ENCODE data around the gene CRLF3. TPM values are rescaled to one million over a fixed set of nuclear protein-coding genes. Genes with fewer than 3 reads are reported as not detected.

Gene CRLF3
- total and polyA plus RNA-seq, 2 of the 4 experiments (the other 2 are of a cell fraction), result 6.1 to 15.2 TPM

- H2BK120ac ChIP-seq (ENCODE audit: low read depth, low read length), result no peak overlapping the region
- H3K9me1 ChIP-seq (ENCODE audit: insufficient read depth, low read length), result peaks cover 10% of the 10 kb centered on the region; the same call in 1 of the 2 replicates
- no peak overlapping the region for H3K4me3 ChIP-seq (ENCODE audit: insufficient read depth, low read depth, low read length)
- H3K4ac ChIP-seq (ENCODE audit: low read depth, low read length), result no peak overlapping the region
- peaks cover 25 to 59% of the 10 kb centered on the region in 2 experiments for H3K79me1 ChIP-seq (ENCODE audit: low read depth in 1 of 2, low read length in 2 of 2)
- peaks cover 3% of the 10 kb centered on the region for H3K4me1 ChIP-seq (ENCODE audit: control insufficient read depth, insufficient read depth, low read length)
- no peak overlapping the region for H3K14ac ChIP-seq (replicated peaks; ENCODE audit: low read depth, low read length)
- H3K9me3 ChIP-seq (ENCODE audit: control insufficient read depth, insufficient read depth, low read length), result no peaks in the 10 kb centered on the region
- no peak overlapping the region for H2AK9ac ChIP-seq (replicated peaks; ENCODE audit: low read depth, low read length, poor library complexity)
- 100% methylated on average over 2 of the region's 9 CpGs; no CpG with 5 or more reads in 1 of the 2 experiments for WGBS, 2 experiments (ENCODE audit: extremely low coverage in 2 of 2, insufficient read length in 1 of 2)
- dilution Hi-C loops (cut with HindIII; ENCODE audit: low sequenced_read_pairs, unreplicated experiment) (no loop called here), intact Hi-C loops (cut with micrococcal nuclease) (no loop called here), in situ Hi-C loops (cut with MboI; ENCODE audit: low sequenced_read_pairs) (no loop called here)
- ATAC-seq (ENCODE audit: low read depth) (no peak), DNase-seq (no peak)
- no peak overlapping the region for H4K91ac ChIP-seq (ENCODE audit: insufficient read depth, low read depth, low read length)
- ChIA-PET CTCF (interaction anchor here (0.7 kb wide), 1 partner anchor 1303 kb away, joined by 3 read pairs; no protein-coding TSS in a partner anchor), POLR2A (ENCODE audit: unreplicated experiment) (no interaction called here)
- no peaks in the 10 kb centered on the region for H3K27me3 ChIP-seq (ENCODE audit: control insufficient read depth, insufficient read depth, low read length)
- no peak overlapping the region for H3K56ac ChIP-seq (ENCODE audit: extremely low read depth, insufficient read depth, low read length)
- H3K27ac ChIP-seq (ENCODE audit: insufficient read depth, low read length), result no peak overlapping the region
- H4K20me1 ChIP-seq (ENCODE audit: insufficient read depth, low read length), result peaks cover 5% of the 10 kb centered on the region; the same call in 1 of the 2 replicates
- H2AFZ ChIP-seq (replicated peaks; ENCODE audit: low read length, poor library complexity), result no peak overlapping the region
- no peak overlapping the region for H2AK5ac ChIP-seq (ENCODE audit: low read depth, low read length)
- no peak overlapping the region for H3K9ac ChIP-seq (ENCODE audit: low read depth, low read length)
- H2BK5ac ChIP-seq (ENCODE audit: low read depth, low read length, poor library complexity, severe bottlenecking), result no peak overlapping the region
- H3K23ac ChIP-seq (ENCODE audit: low read depth, low read length), result no peak overlapping the region
- no peak overlapping the region for H3K4me2 ChIP-seq (ENCODE audit: low read depth, low read length)
- H3K36me3 ChIP-seq (ENCODE audit: control insufficient read depth, insufficient read depth, low read length), result peaks cover 2% of the 10 kb centered on the region; the same call in 1 of the 2 replicates
- no peak overlapping the region for H4K8ac ChIP-seq (ENCODE audit: low read depth in 2 of 2, low read length in 2 of 2)
- H2BK20ac ChIP-seq (ENCODE audit: low read depth, low read length), result no peak overlapping the region
- no peak overlapping the region for H2BK15ac ChIP-seq (ENCODE audit: low read depth, low read length)
- H4K5ac ChIP-seq (ENCODE audit: low read depth, low read length), result no peak overlapping the region
- no TSS peak for BruUV-seq (replicated peaks)
- TF ChIP-seq, protein P1, sequence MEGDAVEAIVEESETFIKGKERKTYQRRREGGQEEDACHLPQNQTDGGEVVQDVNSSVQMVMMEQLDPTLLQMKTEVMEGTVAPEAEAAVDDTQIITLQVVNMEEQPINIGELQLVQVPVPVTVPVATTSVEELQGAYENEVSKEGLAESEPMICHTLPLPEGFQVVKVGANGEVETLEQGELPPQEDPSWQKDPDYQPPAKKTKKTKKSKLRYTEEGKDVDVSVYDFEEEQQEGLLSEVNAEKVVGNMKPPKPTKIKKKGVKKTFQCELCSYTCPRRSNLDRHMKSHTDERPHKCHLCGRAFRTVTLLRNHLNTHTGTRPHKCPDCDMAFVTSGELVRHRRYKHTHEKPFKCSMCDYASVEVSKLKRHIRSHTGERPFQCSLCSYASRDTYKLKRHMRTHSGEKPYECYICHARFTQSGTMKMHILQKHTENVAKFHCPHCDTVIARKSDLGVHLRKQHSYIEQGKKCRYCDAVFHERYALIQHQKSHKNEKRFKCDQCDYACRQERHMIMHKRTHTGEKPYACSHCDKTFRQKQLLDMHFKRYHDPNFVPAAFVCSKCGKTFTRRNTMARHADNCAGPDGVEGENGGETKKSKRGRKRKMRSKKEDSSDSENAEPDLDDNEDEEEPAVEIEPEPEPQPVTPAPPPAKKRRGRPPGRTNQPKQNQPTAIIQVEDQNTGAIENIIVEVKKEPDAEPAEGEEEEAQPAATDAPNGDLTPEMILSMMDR (conservative IDR thresholded peaks at IDR 0.05; ENCODE audit: low read depth, low read length), result no peak
- TF ChIP-seq NFE2L2 (IDR thresholded peaks at IDR 0.05; ENCODE audit: low read depth, low read length), result no peak
- no peak for TF ChIP-seq RFX5 (IDR thresholded peaks at IDR 0.05; ENCODE audit: low read depth, low read length)
- no peak for TF ChIP-seq MAZ (IDR thresholded peaks at IDR 0.05; ENCODE audit: borderline replicate concordance, low read depth, low read length)
- TF ChIP-seq FOS (IDR thresholded peaks at IDR 0.05; ENCODE audit: low read depth, low read length), result no peak
- no peak for TF ChIP-seq MXI1 (IDR thresholded peaks at IDR 0.05; ENCODE audit: borderline replicate concordance, low read depth, low read length)
- no peak for TF ChIP-seq RAD21 (IDR thresholded peaks at IDR 0.05; ENCODE audit: low read length)
- TF ChIP-seq, protein P2, sequence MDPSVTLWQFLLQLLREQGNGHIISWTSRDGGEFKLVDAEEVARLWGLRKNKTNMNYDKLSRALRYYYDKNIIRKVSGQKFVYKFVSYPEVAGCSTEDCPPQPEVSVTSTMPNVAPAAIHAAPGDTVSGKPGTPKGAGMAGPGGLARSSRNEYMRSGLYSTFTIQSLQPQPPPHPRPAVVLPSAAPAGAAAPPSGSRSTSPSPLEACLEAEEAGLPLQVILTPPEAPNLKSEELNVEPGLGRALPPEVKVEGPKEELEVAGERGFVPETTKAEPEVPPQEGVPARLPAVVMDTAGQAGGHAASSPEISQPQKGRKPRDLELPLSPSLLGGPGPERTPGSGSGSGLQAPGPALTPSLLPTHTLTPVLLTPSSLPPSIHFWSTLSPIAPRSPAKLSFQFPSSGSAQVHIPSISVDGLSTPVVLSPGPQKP (IDR thresholded peaks at IDR 0.05; ENCODE audit: borderline replicate concordance, low read depth, low read length), result no peak
- no peak for TF ChIP-seq CEBPB (IDR thresholded peaks at IDR 0.05; ENCODE audit: low read depth, low read length)
- TF ChIP-seq BHLHE40 (IDR thresholded peaks at IDR 0.05; ENCODE audit: low read depth, low read length), result no peak
- no peak for TF ChIP-seq RCOR1 (IDR thresholded peaks at IDR 0.05; ENCODE audit: insufficient replicate concordance, low read length)
- no peak for TF ChIP-seq POLR2A (IDR thresholded peaks at IDR 0.05; ENCODE audit: low read depth, low read length)
- no peak for TF ChIP-seq USF2 (IDR thresholded peaks at IDR 0.05; ENCODE audit: low read depth, low read length)
- no peak for TF ChIP-seq CHD1 (IDR thresholded peaks at IDR 0.05; ENCODE audit: low read depth, low read length)
- TF ChIP-seq SMC3 (IDR thresholded peaks at IDR 0.05; ENCODE audit: low read depth, low read length), result no peak
- no peak for TF ChIP-seq MAFK (IDR thresholded peaks at IDR 0.05; ENCODE audit: low read depth, low read length)
- H3K18ac ChIP-seq (ENCODE audit: low read depth, low read length), result no peak overlapping the region
Observed at GRCh38 chr17:30808785-30809286, 15.7 kb downstream of the CRLF3 start.

All from IMR-90 (cell line).